Mesenteric fat pad (tissue), 1 donor: ENCODE results near the gene CCR9. TPM values are rescaled to one million over a fixed set of nuclear protein-coding genes. Genes with fewer than 3 reads are reported as not detected.
"Not testable (repeated sequence)": the region's sequence is repeated elsewhere in the genome, so short reads cannot be mapped to it uniquely, and the experiment has no call there.

Experiments
- DNase-seq: peaks from one replicate; pipeline ENCODE4 v3.0.0-alpha.2; 2020; ENCODE audit warnings: low spot score
- long read RNA-seq: library from polyadenylated mRNA; unstranded; transcript quantifications from one replicate; pipeline ENCODE4 v2.0.0, GENCODE V29; 2020
- total RNA-seq: library from RNA; stranded (reverse); fragmentation: NEBNext Ultra II Directional; extraction: Animal tissue kit (Norgen Biotek cat#: 25700); gene quantifications from one replicate; pipeline ENCODE4 v1.2.1, GENCODE V29; 2021
- donor health status: DM: yes; HTN: yes; CAD: no.

CCR9 gene
- not detected for total RNA-seq
- long read RNA-seq, partial matches to known transcripts, result 0 of 3 reads
- long read RNA-seq, other reads (novel, unspliced or antisense), result 3 of 3 reads

GRCh38 chr3:45885979-45886705 is at the start of gene CCR9:
CCR9 (plus strand) TSS chr3:45886543; CDS start chr3:45894934, 8,391 bp downstream.
- no peak for DNase-seq

- no peak for DNase-seq
These were observed 47.9 kb upstream of the CCR9 start for GRCh38 chr3:45838466-45838865.

- DNase-seq, result no peak
These were observed 45.0 kb upstream of the CCR9 start for GRCh38 chr3:45841420-45841756.

- peak; percentile 92 for DNase-seq
These were observed 44.4 kb upstream of the CCR9 start, which contains the start of gene LZTFL1 for GRCh38 chr3:45841757-45842491. LZTFL1 (minus strand) TSS chr3:45842119; CDS start chr3:45841991, 128 bp downstream.

- DNase-seq, result no peak
These were observed 43.3 kb upstream of the CCR9 start for GRCh38 chr3:45842851-45843625.

- DNase-seq, result no peak
These were observed 41.7 kb upstream of the CCR9 start for GRCh38 chr3:45844616-45845015.

- no peak for DNase-seq
These were observed 38.0 kb upstream of the CCR9 start for GRCh38 chr3:45848392-45848791.

- DNase-seq, result no peak
These were observed 33.5 kb upstream of the CCR9 start for GRCh38 chr3:45852828-45853227.

GRCh38 chr3:45856323-45856722 is 30.0 kb upstream of the CCR9 start:
- not testable (repeated sequence) for DNase-seq

- not testable (repeated sequence) for DNase-seq
These were observed 29.3 kb upstream of the CCR9 start for GRCh38 chr3:45857024-45857423.

GRCh38 chr3:45858809-45859543 is 27.4 kb upstream of the CCR9 start:
- no peak for DNase-seq

GRCh38 chr3:45860481-45860880 is 25.9 kb upstream of the CCR9 start:
- no peak for DNase-seq

GRCh38 chr3:45861043-45861719 is 25.2 kb upstream of the CCR9 start:
- no peak for DNase-seq

- DNase-seq, result no peak
These were observed 21.4 kb upstream of the CCR9 start for GRCh38 chr3:45864760-45865519.

GRCh38 chr3:45865563-45865962 is 20.8 kb upstream of the CCR9 start:
- DNase-seq, result no peak

- DNase-seq, result no peak
These were observed 18.1 kb upstream of the CCR9 start for GRCh38 chr3:45868213-45868612.

GRCh38 chr3:45868650-45869049 is 17.7 kb upstream of the CCR9 start:
- no peak for DNase-seq

GRCh38 chr3:45869638-45870037 is 16.7 kb upstream of the CCR9 start:
- DNase-seq, result no peak

- DNase-seq, result no peak
These were observed 16.2 kb upstream of the CCR9 start for GRCh38 chr3:45870099-45870498.

- no peak for DNase-seq
These were observed 14.6 kb upstream of the CCR9 start for GRCh38 chr3:45871780-45872179.
